ENCODE measurements around the gene ADCY3. TPM values are rescaled to one million over a fixed set of nuclear protein-coding genes. Genes with fewer than 3 reads are reported as not detected.

Gene ADCY3
- total RNA-seq, 1 experiment from 2014 or later: 75.6 TPM

GRCh38 chr2:24771764-24772586, 148.1 kb downstream of the ADCY3 start:
- H3K4me3 Mint-ChIP-seq (ENCODE audit: unreplicated experiment): no peak overlapping the region
- intact Hi-C loops (cut with micrococcal nuclease; ENCODE audit: unreplicated experiment): loop anchor here (1.0 to 2.0 kb wide), 2 partner anchors 7 to 21 kb away; partner anchors contain the start of genes CENPO and PTRHD1
- no peak for DNase-seq
- peaks cover 4% of the 10 kb centered on the region; the same call in 1 of the 2 replicates for H3K9me3 ChIP-seq
- peaks cover 35% of the 10 kb centered on the region for H3K4me1 ChIP-seq
- CTCF ChIA-PET: no interaction called here
- no peak overlapping the region for H3K4me3 ChIP-seq (ENCODE audit: low read depth, low read length)
- H3K4me1 Mint-ChIP-seq (ENCODE audit: low read depth, unreplicated experiment): peaks cover 40% of the 10 kb centered on the region
- peaks cover 5% of the 10 kb centered on the region for H3K36me3 ChIP-seq (ENCODE audit: control insufficient read depth, insufficient read depth, low read length)
- TF ChIP-seq CTCF (IDR thresholded peaks at IDR 0.05; ENCODE audit: insufficient read depth in 1 of 2, low read depth in 1 of 2, low read length in 1 of 2, severe bottlenecking in 1 of 2, unreplicated experiment in 1 of 2): no peak
- H3K27ac Mint-ChIP-seq (ENCODE audit: unreplicated experiment): peak overlapping the region; percentile 83
- no peaks in the 10 kb centered on the region for H3K27me3 ChIP-seq (replicated peaks; ENCODE audit: control insufficient read depth, insufficient read depth, low read length)
- H3K27me3 Mint-ChIP-seq (ENCODE audit: insufficient read depth, unreplicated experiment): no peaks in the 10 kb centered on the region
- peaks cover 10% of the 10 kb centered on the region for H3K9me3 Mint-ChIP-seq (ENCODE audit: unreplicated experiment)
- peaks cover 30% of the 10 kb centered on the region for H3K36me3 Mint-ChIP-seq (ENCODE audit: insufficient read depth, unreplicated experiment)
- BruUV-seq (replicated peaks): no TSS peak
- POLR2A ChIA-PET: no interaction called here

- BruUV-seq (replicated peaks): no TSS peak
- no peaks in the 10 kb centered on the region for H3K27me3 Mint-ChIP-seq (ENCODE audit: insufficient read depth, unreplicated experiment)
- peaks cover under 1% of the 10 kb centered on the region for H3K9me3 Mint-ChIP-seq (ENCODE audit: unreplicated experiment)
- Histone ChIP-seq H3K27me3 (replicated peaks; ENCODE audit: control insufficient read depth, insufficient read depth, low read length) (no peaks in the 10 kb centered on the region), H3K36me3 (ENCODE audit: control insufficient read depth, insufficient read depth, low read length) (peaks cover 5% of the 10 kb centered on the region), H3K9me3 (peaks cover 4% of the 10 kb centered on the region; the same call in 1 of the 2 replicates), H3K4me3 (ENCODE audit: low read depth, low read length) (no peak overlapping the region), H3K4me1 (peaks cover 35% of the 10 kb centered on the region)
- ChIA-PET POLR2A (interaction anchor here (0.6 kb wide), 1 partner anchor 22 kb away, joined by 3 read pairs; the partner anchor contains the start of genes CENPO and PTRHD1), CTCF (interaction anchor here (0.5 kb wide), 1 partner anchor 20 kb away, joined by 6 read pairs; no protein-coding TSS in a partner anchor)
- H3K27ac Mint-ChIP-seq (ENCODE audit: unreplicated experiment): peak overlapping the region; percentile 83
- H3K4me1 Mint-ChIP-seq (ENCODE audit: low read depth, unreplicated experiment): peaks cover 39% of the 10 kb centered on the region
- peaks cover 24% of the 10 kb centered on the region for H3K36me3 Mint-ChIP-seq (ENCODE audit: insufficient read depth, unreplicated experiment)
- H3K4me3 Mint-ChIP-seq (ENCODE audit: unreplicated experiment): peak overlapping the region; percentile 31
- intact Hi-C loops (cut with micrococcal nuclease; ENCODE audit: unreplicated experiment): loop anchor here (1.0 to 2.0 kb wide), 2 partner anchors 8 to 22 kb away; partner anchors contain the start of genes CENPO and PTRHD1
- TF ChIP-seq CTCF (IDR thresholded peaks at IDR 0.05; ENCODE audit: insufficient read depth in 1 of 2, low read depth in 1 of 2, low read length in 1 of 2, severe bottlenecking in 1 of 2, unreplicated experiment in 1 of 2): no peak
- peak; percentile 69 to 85 for DNase-seq
These were observed 149.0 kb downstream of the ADCY3 start for GRCh38 chr2:24771061-24771460.

Other genes with a start within 250 kb of the ADCY3 start
- 49.4 and 52.8 TPM in 2 replicates for gene PTRHD1, start 126.8 kb downstream of the ADCY3 start, total RNA-seq (2022)
- 54.8 and 58.3 TPM in 2 replicates for gene CENPO, start 126.8 kb downstream of the ADCY3 start, total RNA-seq (2022)
- gene DNAJC27, start 51.7 kb upstream of the ADCY3 start, total RNA-seq (2022): 5.1 and 6.1 TPM in 2 replicates
- 14.5 and 19.1 TPM in 2 replicates for gene EFR3B, start 121.8 kb upstream of the ADCY3 start, total RNA-seq (2022)
- 10.5 and 14.9 TPM in 2 replicates for gene POMC, start 248.3 kb upstream of the ADCY3 start, total RNA-seq (2022)